Measurements from ENCODE around the gene SPEF2. TPM values are rescaled to one million over a fixed set of nuclear protein-coding genes. Genes with fewer than 3 reads are reported as not detected.

Gene SPEF2
- total and polyA plus RNA-seq, 2 donors: 5.5 to 8.6 TPM

DNA sequence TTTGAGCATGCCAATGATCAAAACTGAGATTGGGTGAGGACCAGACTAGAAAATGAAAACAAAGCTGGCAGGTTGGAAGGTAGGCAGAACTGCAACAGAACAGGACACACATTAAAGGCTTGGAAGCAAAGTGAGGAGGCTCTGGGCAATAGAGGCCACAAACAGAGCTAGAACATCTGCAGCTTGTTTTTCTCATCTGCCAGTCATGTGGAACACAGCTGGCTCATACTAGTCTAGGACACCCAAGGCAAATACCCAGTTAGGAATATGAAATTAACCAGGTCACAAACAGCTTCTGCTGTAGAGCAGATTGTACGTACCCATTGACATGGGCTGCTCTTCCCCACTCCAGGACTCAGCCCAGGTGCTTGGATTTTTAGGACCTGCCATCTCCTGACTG, 61.7 kb downstream of the SPEF2 start:
- WGBS: 100% methylated on average over 1 of the region's 1 CpG
- no peaks in the 10 kb centered on the region for H3K27me3 ChIP-seq (ENCODE audit: control insufficient read depth in 2 of 2, insufficient read depth in 1 of 2, low read length in 1 of 2)
- no peak overlapping the region for H3K4me3 ChIP-seq (ENCODE audit: low read length in 2 of 2)
- peaks cover 3 to 6% of the 10 kb centered on the region in 2 donors for H3K4me1 ChIP-seq (ENCODE audit: control insufficient read depth in 2 of 2, insufficient read depth in 2 of 2, low read length in 2 of 2)
- H3K36me3 ChIP-seq (ENCODE audit: control insufficient read depth in 2 of 2, insufficient read depth in 2 of 2, low read length in 1 of 2): no peaks in the 10 kb centered on the region
- DNase-seq (ENCODE audit: low read depth in 6 of 9, low spot score in 9 of 9): peak in 3 of 9 donors; percentile 5 to 37 (median 7)
- H3K27ac ChIP-seq (ENCODE audit: low read depth in 1 of 2, low read length in 1 of 2): no peak overlapping the region
- H3K9me3 ChIP-seq (ENCODE audit: control insufficient read depth in 2 of 2, insufficient read depth in 1 of 2, low read length in 1 of 2): no peaks in the 10 kb centered on the region

DNA sequence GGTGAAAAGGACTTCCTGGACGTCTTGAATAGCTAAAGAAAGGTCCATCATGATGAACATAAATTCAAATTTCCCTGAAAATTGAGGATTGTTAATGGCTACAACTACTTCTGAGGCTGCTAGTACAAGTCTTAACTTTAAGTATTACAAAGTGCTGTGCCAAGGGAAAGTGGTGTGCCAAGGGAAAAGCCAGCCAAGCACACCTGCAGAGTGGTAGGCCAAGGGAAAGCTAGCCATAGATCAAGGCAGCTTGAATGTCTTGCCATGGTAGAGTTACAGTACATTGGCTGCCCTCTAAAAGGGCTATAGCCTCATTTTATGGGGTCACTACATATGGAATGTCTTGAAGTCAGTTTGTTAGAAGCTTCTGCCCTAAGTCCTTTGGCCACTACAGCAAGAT, 64.2 kb downstream of the SPEF2 start:
- H3K4me3 ChIP-seq (ENCODE audit: low read length in 2 of 2): no peak overlapping the region
- H3K27me3 ChIP-seq (ENCODE audit: control insufficient read depth in 2 of 2, insufficient read depth in 1 of 2, low read length in 1 of 2): no peaks in the 10 kb centered on the region
- H3K9me3 ChIP-seq (ENCODE audit: control insufficient read depth in 2 of 2, insufficient read depth in 1 of 2, low read length in 1 of 2): no peaks in the 10 kb centered on the region
- WGBS: 94% methylated on average over 1 of the region's 1 CpG
- no peak overlapping the region for H3K27ac ChIP-seq (ENCODE audit: low read depth in 1 of 2, low read length in 1 of 2)
- no peak for DNase-seq (ENCODE audit: low read depth in 6 of 9, low spot score in 9 of 9)
- H3K4me1 ChIP-seq (ENCODE audit: control insufficient read depth in 2 of 2, insufficient read depth in 2 of 2, low read length in 2 of 2): peaks cover 3 to 6% of the 10 kb centered on the region in 2 donors
- no peaks in the 10 kb centered on the region for H3K36me3 ChIP-seq (ENCODE audit: control insufficient read depth in 2 of 2, insufficient read depth in 2 of 2, low read length in 1 of 2)

DNA sequence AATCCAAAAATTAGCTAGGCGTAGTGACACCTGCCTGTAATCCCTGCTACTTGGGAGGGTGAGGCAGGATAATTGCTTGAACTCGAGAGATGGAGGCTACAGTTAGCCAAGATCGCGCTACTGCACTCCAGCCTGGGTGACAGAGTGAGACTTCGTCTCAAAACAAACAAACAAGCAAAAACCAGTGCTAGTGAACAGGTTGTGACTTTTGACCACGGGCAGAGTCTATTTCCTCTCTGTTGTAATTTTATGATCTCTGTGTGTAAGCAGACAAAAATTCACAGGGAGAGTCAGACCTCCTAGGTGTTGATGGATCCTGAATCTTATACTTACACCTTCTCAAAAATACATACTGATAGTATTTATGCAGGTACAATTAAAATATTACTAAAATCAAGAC, 65.8 kb downstream of the SPEF2 start:
- peaks cover 3 to 6% of the 10 kb centered on the region in 2 donors for H3K4me1 ChIP-seq (ENCODE audit: control insufficient read depth in 2 of 2, insufficient read depth in 2 of 2, low read length in 2 of 2)
- H3K27ac ChIP-seq (ENCODE audit: low read depth in 1 of 2, low read length in 1 of 2): no peak overlapping the region
- no peak for DNase-seq (ENCODE audit: low read depth in 6 of 9, low spot score in 9 of 9)
- no peaks in the 10 kb centered on the region for H3K27me3 ChIP-seq (ENCODE audit: control insufficient read depth in 2 of 2, insufficient read depth in 1 of 2, low read length in 1 of 2)
- H3K4me3 ChIP-seq (ENCODE audit: low read length in 2 of 2): no peak overlapping the region
- H3K9me3 ChIP-seq (ENCODE audit: control insufficient read depth in 2 of 2, insufficient read depth in 1 of 2, low read length in 1 of 2): no peaks in the 10 kb centered on the region
- H3K36me3 ChIP-seq (ENCODE audit: control insufficient read depth in 2 of 2, insufficient read depth in 2 of 2, low read length in 1 of 2): no peaks in the 10 kb centered on the region
- 87% methylated on average over 6 of the region's 6 CpGs for WGBS

DNA sequence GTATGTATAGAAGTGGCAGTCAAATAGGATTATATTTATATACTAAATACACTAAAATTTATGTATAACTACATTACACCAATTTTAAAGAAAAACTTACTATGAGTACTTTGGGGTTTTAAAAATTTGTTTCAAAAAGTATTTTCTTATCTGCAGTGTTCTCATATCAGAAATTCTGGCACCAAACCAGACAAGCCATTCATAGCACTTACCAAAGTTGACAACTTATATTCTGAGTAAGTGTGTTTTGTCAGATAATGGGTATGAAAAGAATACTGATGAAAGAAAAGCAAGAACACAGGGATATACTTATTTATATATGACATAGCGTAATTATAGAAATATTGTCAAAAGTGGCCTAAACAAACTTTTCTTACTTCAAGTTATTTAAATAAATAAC, 67.5 kb downstream of the SPEF2 start:
- DNase-seq (ENCODE audit: low read depth in 6 of 9, low spot score in 9 of 9): no peak
- no peaks in the 10 kb centered on the region for H3K4me1 ChIP-seq (ENCODE audit: control insufficient read depth in 2 of 2, insufficient read depth in 2 of 2, low read length in 2 of 2)
- H3K27ac ChIP-seq (ENCODE audit: low read depth in 1 of 2, low read length in 1 of 2): no peak overlapping the region
- WGBS: 99% methylated on average over 1 of the region's 1 CpG
- no peaks in the 10 kb centered on the region for H3K36me3 ChIP-seq (ENCODE audit: control insufficient read depth in 2 of 2, insufficient read depth in 2 of 2, low read length in 1 of 2)
- no peaks in the 10 kb centered on the region for H3K9me3 ChIP-seq (ENCODE audit: control insufficient read depth in 2 of 2, insufficient read depth in 1 of 2, low read length in 1 of 2)
- no peaks in the 10 kb centered on the region for H3K27me3 ChIP-seq (ENCODE audit: control insufficient read depth in 2 of 2, insufficient read depth in 1 of 2, low read length in 1 of 2)
- H3K4me3 ChIP-seq (ENCODE audit: low read length in 2 of 2): no peak overlapping the region

DNA sequence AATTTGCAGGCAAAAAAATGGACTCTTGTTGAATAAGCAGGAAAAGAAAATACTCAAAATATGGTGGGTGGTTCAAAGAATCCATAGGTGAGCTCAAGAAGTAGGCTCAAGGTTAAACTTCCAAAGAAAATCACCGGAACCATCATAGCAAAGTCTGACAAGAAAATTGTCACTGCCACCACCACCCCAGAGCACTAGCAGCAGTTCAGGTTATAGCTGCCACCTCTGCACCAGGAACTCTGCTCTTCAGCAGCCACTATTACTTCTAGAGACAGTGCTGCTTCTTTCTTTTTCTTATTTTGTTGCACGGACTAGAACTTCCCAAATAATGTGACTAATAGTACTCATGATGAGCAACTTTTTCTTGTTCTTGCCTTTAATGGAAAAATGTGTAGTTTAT, 70.3 kb downstream of the SPEF2 start:
- Histone ChIP-seq H3K36me3 (ENCODE audit: control insufficient read depth in 2 of 2, insufficient read depth in 2 of 2, low read length in 1 of 2) (no peaks in the 10 kb centered on the region), H3K27me3 (ENCODE audit: control insufficient read depth in 2 of 2, insufficient read depth in 1 of 2, low read length in 1 of 2) (no peaks in the 10 kb centered on the region), H3K27ac (ENCODE audit: low read depth in 1 of 2, low read length in 1 of 2) (no peak overlapping the region), H3K4me1 (ENCODE audit: control insufficient read depth in 2 of 2, insufficient read depth in 2 of 2, low read length in 2 of 2) (no peaks in the 10 kb centered on the region), H3K9me3 (ENCODE audit: control insufficient read depth in 2 of 2, insufficient read depth in 1 of 2, low read length in 1 of 2) (no peaks in the 10 kb centered on the region), H3K4me3 (ENCODE audit: low read length in 2 of 2) (no peak overlapping the region)
- whole genome bisulfite sequencing: 98% methylated on average over 2 of the region's 2 CpGs
- no peak for DNase-seq (ENCODE audit: low read depth in 6 of 9, low spot score in 9 of 9)

DNA sequence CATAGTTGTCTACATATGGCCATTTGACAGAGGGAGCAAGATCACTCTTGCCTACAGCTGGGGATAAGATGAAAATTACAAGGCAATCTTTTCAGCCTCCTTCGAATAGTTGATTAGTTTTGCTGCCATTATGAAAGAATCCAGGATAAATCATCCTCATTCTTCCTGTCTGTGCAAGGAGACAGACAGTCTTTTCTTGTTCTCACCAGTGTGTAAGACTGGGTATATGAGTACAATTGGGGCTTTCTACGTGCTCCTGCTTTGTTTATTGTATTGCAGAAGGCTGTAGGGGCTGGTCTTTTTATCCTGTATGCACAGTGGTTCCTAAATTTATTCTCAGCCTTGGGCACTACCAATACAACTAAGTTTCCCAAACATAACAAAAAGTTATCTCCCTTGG, 76.8 kb downstream of the SPEF2 start:
- H3K36me3 ChIP-seq (ENCODE audit: control insufficient read depth in 2 of 2, insufficient read depth in 2 of 2, low read length in 1 of 2): no peaks in the 10 kb centered on the region
- WGBS: 98% methylated on average over 2 of the region's 2 CpGs
- H3K9me3 ChIP-seq (ENCODE audit: control insufficient read depth in 2 of 2, insufficient read depth in 1 of 2, low read length in 1 of 2): no peaks in the 10 kb centered on the region
- no peak overlapping the region for H3K27ac ChIP-seq (ENCODE audit: low read depth in 1 of 2, low read length in 1 of 2)
- no peaks in the 10 kb centered on the region for H3K4me1 ChIP-seq (ENCODE audit: control insufficient read depth in 2 of 2, insufficient read depth in 2 of 2, low read length in 2 of 2)
- no peaks in the 10 kb centered on the region for H3K27me3 ChIP-seq (ENCODE audit: control insufficient read depth in 2 of 2, insufficient read depth in 1 of 2, low read length in 1 of 2)
- DNase-seq (ENCODE audit: low read depth in 6 of 9, low spot score in 9 of 9): no peak
- H3K4me3 ChIP-seq (ENCODE audit: low read length in 2 of 2): no peak overlapping the region

DNA sequence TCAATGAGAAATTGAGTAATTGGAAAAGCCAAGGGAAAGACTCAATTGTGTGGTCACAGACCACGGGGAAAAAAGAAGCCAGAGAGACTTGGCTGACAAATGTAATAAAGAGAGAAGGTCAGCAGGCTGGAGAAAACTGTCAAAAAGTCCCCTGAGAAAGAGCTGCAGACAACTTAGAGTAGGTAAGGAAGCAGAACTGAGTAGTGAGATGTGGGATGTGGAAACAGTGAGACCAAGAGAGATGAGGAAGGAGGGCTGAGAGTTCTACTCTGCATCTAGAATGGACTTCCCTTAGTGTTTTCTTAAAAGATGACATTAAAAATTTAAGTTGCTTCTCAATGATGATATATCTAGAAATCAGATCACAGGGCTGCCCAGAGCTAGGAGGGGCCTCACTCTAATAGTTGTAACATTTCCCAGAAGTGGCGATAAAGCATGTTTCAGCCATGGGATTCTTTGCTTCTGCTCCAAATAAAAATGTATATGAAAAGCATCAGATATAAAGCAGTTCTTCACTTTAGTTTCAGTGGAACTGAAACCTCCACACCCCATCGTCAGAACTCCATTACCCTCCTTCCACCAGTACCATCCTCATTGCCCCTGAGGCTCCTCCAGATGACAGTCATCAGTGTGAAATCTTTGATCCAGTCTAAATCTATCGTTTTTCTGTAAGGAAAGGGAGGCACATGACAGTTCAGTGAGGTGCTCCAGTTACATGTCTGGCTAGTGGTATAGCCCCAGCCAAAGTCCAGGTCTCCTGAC, 80.6 kb downstream of the SPEF2 start:
- Histone ChIP-seq H3K27me3 (ENCODE audit: control insufficient read depth in 2 of 2, insufficient read depth in 1 of 2, low read length in 1 of 2) (no peaks in the 10 kb centered on the region), H3K4me3 (ENCODE audit: low read length in 2 of 2) (no peak overlapping the region), H3K9me3 (ENCODE audit: control insufficient read depth in 2 of 2, insufficient read depth in 1 of 2, low read length in 1 of 2) (no peaks in the 10 kb centered on the region), H3K27ac (ENCODE audit: low read depth in 1 of 2, low read length in 1 of 2) (no peak overlapping the region), H3K36me3 (ENCODE audit: control insufficient read depth in 2 of 2, insufficient read depth in 2 of 2, low read length in 1 of 2) (no peaks in the 10 kb centered on the region), H3K4me1 (ENCODE audit: control insufficient read depth in 2 of 2, insufficient read depth in 2 of 2, low read length in 2 of 2) (no peaks in the 10 kb centered on the region)
- WGBS: 83% methylated on average over 4 of the region's 4 CpGs
- no peak for DNase-seq (ENCODE audit: low read depth in 6 of 9, low spot score in 9 of 9)

DNA sequence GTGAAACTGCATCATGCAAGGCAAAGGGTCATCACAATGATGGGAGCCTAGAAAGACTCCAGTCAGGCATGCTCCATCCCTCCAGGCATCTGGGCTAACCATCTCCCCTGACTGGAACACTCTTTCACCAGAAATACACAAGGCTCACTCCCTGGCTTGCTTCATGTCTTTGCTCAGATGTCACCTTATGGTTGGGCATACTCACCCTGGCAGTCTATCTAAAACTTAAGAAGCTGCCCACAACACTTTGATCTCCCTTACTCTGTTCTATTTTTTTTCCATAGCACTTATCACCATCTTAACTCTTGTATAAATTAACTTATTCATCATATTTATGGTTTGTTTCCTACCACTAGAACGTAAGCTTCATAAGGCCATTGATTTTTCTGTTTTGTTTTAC, 90.0 kb downstream of the SPEF2 start:
- Histone ChIP-seq H3K27ac (ENCODE audit: low read depth in 1 of 2, low read length in 1 of 2) (no peak overlapping the region), H3K36me3 (ENCODE audit: control insufficient read depth in 2 of 2, insufficient read depth in 2 of 2, low read length in 1 of 2) (no peaks in the 10 kb centered on the region), H3K27me3 (ENCODE audit: control insufficient read depth in 2 of 2, insufficient read depth in 1 of 2, low read length in 1 of 2) (no peaks in the 10 kb centered on the region), H3K9me3 (ENCODE audit: control insufficient read depth in 2 of 2, insufficient read depth in 1 of 2, low read length in 1 of 2) (no peaks in the 10 kb centered on the region), H3K4me3 (ENCODE audit: low read length in 2 of 2) (no peak overlapping the region), H3K4me1 (ENCODE audit: control insufficient read depth in 2 of 2, insufficient read depth in 2 of 2, low read length in 2 of 2) (no peaks in the 10 kb centered on the region)
- peak in 1 of 9 donors; percentile 12 for DNase-seq (ENCODE audit: low read depth in 6 of 9, low spot score in 9 of 9)
- WGBS: 87% methylated on average over 1 of the region's 1 CpG

DNA sequence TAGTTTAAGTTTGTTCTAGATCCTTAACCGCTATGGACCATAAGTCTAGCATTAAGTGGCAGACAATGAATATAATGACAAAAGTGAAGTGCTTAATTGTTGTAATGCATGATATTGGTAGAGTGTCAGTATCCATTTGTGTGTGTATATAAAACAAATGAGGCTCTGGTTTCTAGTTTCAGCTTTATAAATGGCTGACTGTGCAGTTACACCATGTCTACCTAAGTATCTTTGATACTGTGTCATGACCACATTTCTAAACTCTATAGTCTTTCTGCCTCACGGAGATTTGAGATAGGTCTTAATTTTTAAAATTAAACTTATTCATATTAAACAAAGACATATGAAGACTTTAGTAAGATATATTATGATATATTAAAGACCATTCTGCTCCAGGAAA, 92.0 kb downstream of the SPEF2 start:
- no peak overlapping the region for H3K4me3 ChIP-seq (ENCODE audit: low read length in 2 of 2)
- no peaks in the 10 kb centered on the region for H3K4me1 ChIP-seq (ENCODE audit: control insufficient read depth in 2 of 2, insufficient read depth in 2 of 2, low read length in 2 of 2)
- WGBS: 98% methylated on average over 2 of the region's 2 CpGs
- H3K27me3 ChIP-seq (ENCODE audit: control insufficient read depth in 2 of 2, insufficient read depth in 1 of 2, low read length in 1 of 2): no peaks in the 10 kb centered on the region
- no peak overlapping the region for H3K27ac ChIP-seq (ENCODE audit: low read depth in 1 of 2, low read length in 1 of 2)
- no peaks in the 10 kb centered on the region for H3K9me3 ChIP-seq (ENCODE audit: control insufficient read depth in 2 of 2, insufficient read depth in 1 of 2, low read length in 1 of 2)
- no peaks in the 10 kb centered on the region for H3K36me3 ChIP-seq (ENCODE audit: control insufficient read depth in 2 of 2, insufficient read depth in 2 of 2, low read length in 1 of 2)
- no peak for DNase-seq (ENCODE audit: low read depth in 6 of 9, low spot score in 9 of 9)

Data from thymus (tissue), 11 donors.